ENCODE measurements around the gene CADM4.

The CADM4 gene

GRCh38 chr19:43633520-43633919 is 6.1 kb downstream of the CADM4 start:
- DNase-seq: no peak

DNA sequence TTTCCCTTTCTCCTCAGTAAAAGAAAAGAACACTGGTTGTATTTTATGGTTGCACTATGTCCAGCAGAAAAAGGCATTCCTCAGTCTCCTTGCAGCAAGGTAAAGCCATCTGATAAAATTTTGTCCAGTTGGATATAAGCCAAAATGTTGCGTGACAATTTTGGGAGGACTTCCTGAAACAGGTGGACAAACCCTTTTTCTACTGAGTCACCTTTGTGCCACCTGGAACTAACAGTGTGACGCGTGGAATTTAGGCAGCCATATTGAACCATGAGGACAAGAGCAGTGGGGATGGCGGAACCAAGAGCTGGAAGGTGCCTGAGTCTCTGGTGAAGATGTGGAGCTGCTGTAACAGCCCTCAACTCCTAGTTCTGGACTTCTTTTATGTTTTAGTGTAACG is 8.2 kb downstream of the CADM4 start:
- no peak for DNase-seq

DNA sequence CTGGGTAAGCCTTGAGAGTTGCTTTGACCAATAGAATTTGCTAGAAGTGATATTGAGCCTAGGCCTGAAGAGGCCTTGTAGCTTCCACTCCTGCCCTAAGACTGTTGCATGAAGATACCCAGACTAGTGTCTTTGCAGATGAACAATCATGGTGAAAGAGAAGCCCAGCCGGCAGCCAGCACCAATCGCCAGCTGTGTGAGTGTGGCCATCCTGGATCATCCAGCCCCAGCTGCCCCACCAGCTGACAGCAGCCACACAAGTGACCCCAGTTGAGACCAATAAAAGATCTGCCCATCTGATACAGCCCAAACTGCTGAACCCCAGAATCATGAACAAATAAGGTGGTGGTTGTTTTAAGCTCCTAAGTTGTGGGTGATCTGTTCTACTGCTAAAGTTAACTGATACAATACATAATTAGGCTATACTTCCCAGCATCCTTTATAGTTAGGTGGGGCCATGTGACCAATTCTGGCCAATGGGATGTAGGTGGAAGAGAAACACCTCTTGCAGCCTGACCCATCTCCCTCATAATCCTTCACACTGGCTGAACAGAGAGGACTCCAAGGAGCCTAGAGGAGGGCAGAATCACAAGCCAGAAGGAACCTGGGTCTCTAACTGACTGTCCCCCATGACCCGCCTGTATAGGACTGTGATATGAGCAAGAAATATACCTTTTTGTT is 10.9 kb downstream of the CADM4 start:
- DNase-seq: no peak

GRCh38 chr19:43626838-43627237 is 12.8 kb downstream of the CADM4 start:
- DNase-seq: no peak

GRCh38 chr19:43625918-43626579 is 13.6 kb downstream of the CADM4 start:
- DNase-seq: peak; percentile 78

DNA sequence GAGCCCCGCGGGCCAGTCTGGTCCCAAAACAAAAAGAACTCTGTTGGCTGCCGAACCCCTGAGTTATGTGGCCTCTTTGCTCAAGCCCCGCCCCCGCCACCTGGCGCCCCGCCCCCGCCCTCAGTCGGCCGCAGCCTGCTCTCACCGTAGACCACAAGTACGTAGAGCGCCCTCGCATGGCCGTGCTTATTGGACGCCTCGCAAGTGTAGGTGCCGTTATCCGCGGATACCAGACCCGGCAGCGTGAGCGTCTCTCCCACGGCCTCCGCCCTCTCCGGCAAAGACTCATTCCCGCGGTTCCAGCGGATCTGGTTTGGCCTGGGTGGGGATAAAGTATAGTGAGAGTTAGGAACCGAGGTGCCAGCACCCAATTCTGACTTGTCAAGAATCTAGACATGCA is 14.7 kb downstream of the CADM4 start:
- peak; percentile 93 for DNase-seq

- peak; percentile 48 for DNase-seq
These were observed 15.6 kb downstream of the CADM4 start for GRCh38 chr19:43623889-43624670.

DNA sequence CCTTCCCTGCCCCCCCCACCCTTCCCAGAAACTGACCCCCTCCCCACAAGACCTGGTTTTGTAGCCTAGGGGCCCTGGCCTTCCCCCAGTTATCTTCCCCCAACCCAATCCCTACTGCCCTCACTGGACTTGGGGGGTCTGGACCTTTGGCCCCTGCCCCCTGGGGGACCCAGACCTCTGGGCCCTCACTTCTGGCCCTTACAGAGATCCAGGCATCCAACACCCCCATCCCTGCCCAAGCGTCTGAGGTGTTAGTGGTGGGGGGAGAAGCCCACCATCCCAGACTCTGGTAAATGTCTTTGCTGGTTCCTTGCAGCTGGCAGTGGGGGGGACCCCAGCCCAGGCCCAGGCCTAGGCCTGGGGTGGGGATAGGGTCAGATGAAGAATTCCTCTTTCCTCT is 16.7 kb downstream of the CADM4 start:
- DNase-seq: no peak

DNA sequence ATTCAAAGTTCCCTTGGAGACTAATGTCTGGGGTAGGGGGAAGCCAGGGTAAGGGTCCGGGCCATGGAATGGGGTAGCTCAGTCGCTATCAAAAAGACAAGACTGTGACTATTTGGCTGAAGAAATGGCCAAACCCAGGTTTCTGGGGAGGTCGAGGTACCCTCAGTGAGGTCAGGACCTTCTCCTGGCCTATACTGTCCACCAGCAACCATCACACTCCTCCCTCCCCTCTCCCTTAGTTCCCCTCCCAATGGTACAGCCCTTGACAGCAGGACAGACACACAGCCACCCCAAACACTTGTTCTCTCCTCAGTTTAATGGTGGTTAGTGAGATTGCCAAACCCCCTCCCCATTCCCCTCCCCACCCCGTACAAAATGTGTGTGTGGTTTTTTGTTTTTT is 17.6 kb downstream of the CADM4 start:
- no peak for DNase-seq

GRCh38 chr19:43620061-43621001 is 19.3 kb downstream of the CADM4 start:
- DNase-seq: no peak

DNA sequence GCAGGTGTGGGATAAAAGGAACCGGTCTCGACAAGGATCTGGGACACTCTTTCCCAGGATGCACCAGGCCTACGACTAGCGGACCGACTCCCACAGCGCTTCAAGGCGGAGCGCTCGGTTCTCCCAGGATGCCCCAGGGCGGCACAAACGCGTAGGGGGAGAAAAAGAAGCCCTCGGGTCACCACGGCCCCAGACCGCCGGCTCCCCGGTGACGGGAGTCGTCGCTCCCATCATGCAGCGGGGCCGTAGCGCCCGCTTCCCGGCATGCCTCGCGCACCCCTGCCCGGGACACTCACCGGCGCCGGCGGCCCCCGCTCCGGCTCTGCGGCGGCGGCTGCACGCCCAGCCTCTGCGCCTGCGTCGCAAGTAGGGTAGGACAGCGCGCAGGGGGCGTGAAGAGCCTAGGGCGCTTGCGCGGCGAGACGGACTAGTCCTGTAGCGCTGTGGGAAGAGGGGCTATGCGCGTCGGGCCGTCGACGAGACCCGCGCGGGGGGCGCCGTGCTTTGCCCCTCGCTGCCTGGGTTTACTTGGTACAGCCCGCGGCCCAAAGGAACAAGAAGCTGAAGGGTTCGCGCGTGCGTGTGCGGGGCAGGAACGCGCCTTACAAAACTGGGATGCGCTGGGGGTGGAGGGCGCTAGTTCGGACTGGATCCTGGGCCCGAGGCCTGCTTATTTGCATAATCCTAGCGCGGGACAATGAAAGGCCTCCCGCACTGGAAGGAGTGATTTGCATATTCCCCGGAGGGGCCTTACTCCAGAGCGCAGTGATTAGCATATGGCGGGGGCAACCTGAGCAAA is 20.2 kb downstream of the CADM4 start, which contains the start of gene ZNF428:
ZNF428 (minus strand) TSS at position 368 of the 799 bp plus-strand sequence. CDS start 5,325 bp downstream, outside the sequence.
- peak; percentile 95 for DNase-seq

DNA sequence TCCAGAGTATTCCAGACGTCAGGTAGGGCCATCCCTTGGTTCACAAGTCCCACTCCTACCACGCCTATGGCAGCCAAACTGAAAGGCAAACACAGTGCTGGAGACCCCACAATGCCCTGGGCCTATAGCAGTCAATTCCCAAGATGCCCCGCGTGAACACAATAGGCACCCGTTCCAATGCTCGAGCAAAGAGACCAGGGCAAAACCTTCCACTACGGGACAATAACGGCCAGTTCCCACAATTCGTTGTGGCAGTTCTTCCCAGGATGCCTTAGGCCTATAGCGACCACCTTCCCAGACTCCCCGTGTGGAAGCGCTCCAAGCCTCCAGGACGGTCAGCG is 20.8 kb downstream of the CADM4 start:
- DNase-seq: peak; percentile 88

- no peak for DNase-seq
These were observed 22.7 kb downstream of the CADM4 start for GRCh38 chr19:43616954-43617353.

DNA sequence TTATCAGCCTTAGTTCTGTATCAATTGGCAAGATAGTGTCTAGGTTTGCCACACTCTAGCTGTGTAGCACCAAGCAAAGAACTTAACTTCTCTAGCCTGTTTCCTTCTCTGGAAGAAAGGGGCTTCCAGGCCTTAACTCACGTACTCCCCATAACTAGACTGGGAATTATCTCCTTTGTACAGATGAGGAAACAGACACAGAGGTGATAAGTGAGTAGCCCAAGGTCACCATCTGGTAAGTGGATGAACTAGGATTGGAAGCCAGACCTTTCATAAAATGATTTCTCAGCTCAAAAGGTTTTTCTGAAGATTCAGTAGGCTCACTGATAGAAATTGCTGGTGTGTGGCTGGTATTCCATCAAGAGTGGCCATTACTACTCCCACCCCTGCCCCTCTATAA is 23.3 kb downstream of the CADM4 start:
- DNase-seq: no peak

DNA sequence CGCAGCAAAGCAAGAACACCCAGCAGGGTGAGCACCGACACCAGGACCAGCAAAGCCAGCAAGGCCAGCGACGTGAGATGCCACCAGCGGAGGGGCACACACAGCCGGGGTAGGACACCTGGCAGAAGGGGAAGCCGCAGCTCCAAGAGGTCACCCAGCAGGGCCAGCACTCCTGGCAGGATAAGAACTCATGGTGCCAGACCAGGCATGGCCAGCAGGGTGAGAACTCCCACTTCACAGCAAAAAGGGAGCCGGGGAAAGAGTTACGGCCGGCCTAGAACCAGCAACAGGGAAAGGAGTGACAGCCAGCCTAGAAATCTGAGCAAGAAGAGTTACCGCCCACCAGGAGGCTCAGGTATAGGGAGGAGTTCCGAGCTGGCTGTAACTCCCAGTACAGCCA is 27.3 kb downstream of the CADM4 start:
- DNase-seq: no peak

DNA sequence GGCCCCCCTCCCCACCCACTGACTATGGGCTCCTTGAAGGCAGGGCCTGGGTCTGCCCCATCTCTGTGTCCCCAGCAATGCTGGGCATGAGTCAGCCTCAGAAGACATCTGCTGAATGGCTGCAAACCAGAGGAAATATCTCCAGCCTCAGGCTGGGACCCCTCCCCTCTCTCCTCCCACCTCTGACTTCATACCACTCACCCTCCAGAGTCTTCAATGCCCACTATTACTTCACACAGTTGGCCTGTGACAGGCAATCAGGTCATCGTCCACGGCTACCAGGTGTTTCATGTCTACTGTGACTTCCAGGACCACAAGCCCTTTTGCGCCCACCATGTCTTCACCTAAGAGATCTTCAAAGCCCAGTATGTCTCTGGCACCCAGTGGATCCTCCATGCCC is 27.9 kb downstream of the CADM4 start, which contains the start of gene SRRM5:
SRRM5 (plus strand) TSS at position 301 of the 400 bp plus-strand sequence; CDS start at position 335, 34 bp downstream.
- no peak for DNase-seq

- no peak for DNase-seq
These were observed 29.2 kb downstream of the CADM4 start for GRCh38 chr19:43610493-43610892.

- DNase-seq: no peak
These were observed 29.8 kb downstream of the CADM4 start for GRCh38 chr19:43609872-43610271.

GRCh38 chr19:43607238-43608205 is 32.1 kb downstream of the CADM4 start:
- DNase-seq: no peak

- DNase-seq: no peak
These were observed 33.0 kb downstream of the CADM4 start for GRCh38 chr19:43606569-43607229.

Data from hematopoietic multipotent progenitor cell treated with erythropoietin and hydrocortisone succinate and interleukin-3 and kit ligand, for 4 days (in vitro differentiated cells).